Stimulated activated CD4-positive, alpha-beta T cell treated with anti-CD3 and anti-CD28 coated beads, Interleukin-2, amount 100 ng/mL, for 24 hours (primary cell): Measurements from ENCODE around the gene NXT1.

ENCODE experiments used
- DNase-seq, 2 donors: peaks; one replicate each; pipeline ENCODE4 v3.0.0-alpha.2; 2020

Gene NXT1

GRCh38 chr20:23393996-23394775 lies 43.6 kb downstream of the NXT1 start:
- DNase-seq = no peak

GRCh38 chr20:23396950-23397627 lies 46.5 kb downstream of the NXT1 start:
- DNase-seq = no peak

- DNase-seq = no peak
Measured at GRCh38 chr20:23397961-23398360, 47.4 kb downstream of the NXT1 start.

GRCh38 chr20:23399568-23400241 lies 49.1 kb downstream of the NXT1 start:
- DNase-seq = no peak

GRCh38 chr20:23401051-23401450 lies 50.5 kb downstream of the NXT1 start:
- DNase-seq = no peak

GRCh38 chr20:23403751-23404150 lies 53.2 kb downstream of the NXT1 start:
- DNase-seq = no peak

- no peak for DNase-seq
Measured at GRCh38 chr20:23404196-23404595, 53.6 kb downstream of the NXT1 start.
